Loucy (cell line): ENCODE data around the gene B3GAT1.

Experiments
- EZH2phosphoT487 ChIP-seq: fragments of 200-600 bp; IDR thresholded peaks from 2 replicates; pipeline ENCODE4 v1.6.1; 2018; ENCODE audit warnings: antibody characterized with exemption, mild to moderate bottlenecking, moderate library complexity, borderline replicate concordance
- TF ChIP-seq, protein P1 (sequence below): fragments of 200-600 bp; sonication (generic); conservative IDR thresholded peaks from 2 replicates; pipeline ENCODE4 v1.5.1; 2014; ENCODE audit warnings: mild to moderate bottlenecking, antibody characterized with exemption, low read length

DNA sequence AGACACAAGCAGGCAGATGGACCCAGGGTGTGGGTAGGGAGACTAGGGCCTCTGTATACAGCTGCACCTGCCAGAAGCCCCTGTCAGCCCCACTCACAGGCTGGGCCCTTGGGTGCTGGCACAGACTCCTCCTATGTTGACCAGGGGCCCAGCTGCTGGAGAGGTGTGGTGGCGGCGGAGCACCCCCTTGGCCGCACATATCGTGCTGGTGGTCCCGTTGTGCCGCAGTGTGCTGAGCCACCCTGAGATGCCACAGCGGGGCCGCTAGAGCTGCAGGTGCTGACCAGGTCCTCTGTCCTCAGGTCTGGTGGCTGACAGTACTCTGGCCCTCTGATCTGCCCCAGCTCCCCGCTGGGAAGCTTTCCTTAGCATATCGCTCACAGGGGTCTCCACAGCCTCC, 30.2 kb upstream of the B3GAT1 start:
- TF ChIP-seq, protein P1, sequence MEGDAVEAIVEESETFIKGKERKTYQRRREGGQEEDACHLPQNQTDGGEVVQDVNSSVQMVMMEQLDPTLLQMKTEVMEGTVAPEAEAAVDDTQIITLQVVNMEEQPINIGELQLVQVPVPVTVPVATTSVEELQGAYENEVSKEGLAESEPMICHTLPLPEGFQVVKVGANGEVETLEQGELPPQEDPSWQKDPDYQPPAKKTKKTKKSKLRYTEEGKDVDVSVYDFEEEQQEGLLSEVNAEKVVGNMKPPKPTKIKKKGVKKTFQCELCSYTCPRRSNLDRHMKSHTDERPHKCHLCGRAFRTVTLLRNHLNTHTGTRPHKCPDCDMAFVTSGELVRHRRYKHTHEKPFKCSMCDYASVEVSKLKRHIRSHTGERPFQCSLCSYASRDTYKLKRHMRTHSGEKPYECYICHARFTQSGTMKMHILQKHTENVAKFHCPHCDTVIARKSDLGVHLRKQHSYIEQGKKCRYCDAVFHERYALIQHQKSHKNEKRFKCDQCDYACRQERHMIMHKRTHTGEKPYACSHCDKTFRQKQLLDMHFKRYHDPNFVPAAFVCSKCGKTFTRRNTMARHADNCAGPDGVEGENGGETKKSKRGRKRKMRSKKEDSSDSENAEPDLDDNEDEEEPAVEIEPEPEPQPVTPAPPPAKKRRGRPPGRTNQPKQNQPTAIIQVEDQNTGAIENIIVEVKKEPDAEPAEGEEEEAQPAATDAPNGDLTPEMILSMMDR, result no peak
- TF ChIP-seq EZH2phosphoT487, result no peak
